Measurements from ENCODE around the gene MYLK4.

Gene MYLK4

DNA sequence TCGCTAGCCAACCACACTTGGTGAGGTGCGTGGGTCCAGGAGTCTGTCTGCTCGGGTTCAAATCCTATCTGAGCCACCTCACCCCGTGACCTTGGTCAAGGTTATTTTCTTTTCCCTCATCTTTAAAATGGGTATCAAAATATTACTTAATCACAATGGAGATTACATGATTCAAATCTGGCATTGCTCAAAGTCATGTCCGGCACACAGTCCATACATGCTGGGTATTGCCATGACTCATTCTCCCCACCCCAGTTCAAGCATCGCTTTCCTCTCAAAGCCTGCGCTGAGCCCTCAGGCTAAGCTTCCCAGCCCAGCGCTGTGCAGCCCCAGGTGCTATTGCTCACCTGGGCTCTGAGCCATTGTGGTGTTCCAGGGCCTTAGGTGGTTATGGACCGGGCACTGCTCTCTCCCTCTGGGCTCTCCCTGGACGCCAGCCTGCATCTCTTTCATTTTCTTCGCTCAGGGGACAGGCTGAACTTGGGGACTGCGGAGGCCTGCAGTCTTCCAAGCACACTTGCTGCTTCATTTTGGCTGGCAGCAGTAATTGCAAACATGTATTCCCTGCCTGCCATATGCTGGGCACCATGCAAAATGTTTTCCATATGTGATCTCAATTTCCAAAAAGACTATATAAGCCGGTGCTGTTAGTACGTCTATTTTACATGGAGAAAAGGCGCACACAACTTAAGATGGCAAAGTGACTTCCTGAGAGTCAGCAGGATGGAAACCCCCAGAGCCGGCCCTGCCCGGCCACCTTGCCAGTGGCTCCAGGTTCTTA, 41.8 kb upstream of the MYLK4 start:
- no peaks in the 10 kb centered on the region for H3K9me3 ChIP-seq (ENCODE audit: control insufficient read depth, insufficient read depth, low read length)
- peaks cover 13% of the 10 kb centered on the region for H3F3A ChIP-seq (ENCODE audit: control insufficient read depth, insufficient read depth)
- H3K79me2 ChIP-seq (ENCODE audit: control insufficient read depth, low read length): peaks cover 5% of the 10 kb centered on the region; the same call in 1 of the 2 replicates
- H3K4me1 ChIP-seq (ENCODE audit: control insufficient read depth, low read length): peaks cover 24% of the 10 kb centered on the region
- no peaks in the 10 kb centered on the region for H3K27me3 ChIP-seq (ENCODE audit: control insufficient read depth, low read length)
- no peak overlapping the region for H3K27ac ChIP-seq (ENCODE audit: low read depth, low read length)
- H3K36me3 ChIP-seq (ENCODE audit: control insufficient read depth, low read length): peaks cover 13% of the 10 kb centered on the region
- TF ChIP-seq CTCF (IDR thresholded peaks at IDR 0.05; ENCODE audit: low read depth, low read length, poor library complexity, severe bottlenecking): no peak
- TF ChIP-seq EZH2phosphoT487 (IDR thresholded peaks at IDR 0.05; ENCODE audit: borderline replicate concordance, low read length): no peak
- H3K4me2 ChIP-seq (ENCODE audit: low read length): no peak overlapping the region
- no peaks in the 10 kb centered on the region for H3K9me2 ChIP-seq (replicated peaks; ENCODE audit: control insufficient read depth, low read length)
- H3K4me3 ChIP-seq (ENCODE audit: low read length): no peak overlapping the region
- H4K20me1 ChIP-seq (ENCODE audit: control insufficient read depth, insufficient read depth, low read depth, low read length): 0 out of 2 replicates have a peak, but pooled peaks cover 3% of the 10 kb centered on the region

GRCh38 chr6:2791450-2791974, 40.8 kb upstream of the MYLK4 start:
- H3K9me2 ChIP-seq (replicated peaks; ENCODE audit: control insufficient read depth, low read length): no peaks in the 10 kb centered on the region
- TF ChIP-seq CTCF (IDR thresholded peaks at IDR 0.05; ENCODE audit: low read depth, low read length, poor library complexity, severe bottlenecking) (no peak), EZH2phosphoT487 (IDR thresholded peaks at IDR 0.05; ENCODE audit: borderline replicate concordance, low read length) (no peak)
- peaks cover 13% of the 10 kb centered on the region for H3F3A ChIP-seq (ENCODE audit: control insufficient read depth, insufficient read depth)
- no peaks in the 10 kb centered on the region for H3K9me3 ChIP-seq (ENCODE audit: control insufficient read depth, insufficient read depth, low read length)
- no peak overlapping the region for H3K4me2 ChIP-seq (ENCODE audit: low read length)
- H3K27ac ChIP-seq (ENCODE audit: low read depth, low read length): no peak overlapping the region
- no peaks in the 10 kb centered on the region for H3K27me3 ChIP-seq (ENCODE audit: control insufficient read depth, low read length)
- H4K20me1 ChIP-seq (ENCODE audit: control insufficient read depth, insufficient read depth, low read depth, low read length): 0 out of 2 replicates have a peak, but pooled peaks cover 4% of the 10 kb centered on the region
- H3K4me1 ChIP-seq (ENCODE audit: control insufficient read depth, low read length): peaks cover 14% of the 10 kb centered on the region
- H3K79me2 ChIP-seq (ENCODE audit: control insufficient read depth, low read length): peaks cover 6% of the 10 kb centered on the region
- no peak overlapping the region for H3K4me3 ChIP-seq (ENCODE audit: low read length)
- peaks cover 15% of the 10 kb centered on the region for H3K36me3 ChIP-seq (ENCODE audit: control insufficient read depth, low read length)

DNA sequence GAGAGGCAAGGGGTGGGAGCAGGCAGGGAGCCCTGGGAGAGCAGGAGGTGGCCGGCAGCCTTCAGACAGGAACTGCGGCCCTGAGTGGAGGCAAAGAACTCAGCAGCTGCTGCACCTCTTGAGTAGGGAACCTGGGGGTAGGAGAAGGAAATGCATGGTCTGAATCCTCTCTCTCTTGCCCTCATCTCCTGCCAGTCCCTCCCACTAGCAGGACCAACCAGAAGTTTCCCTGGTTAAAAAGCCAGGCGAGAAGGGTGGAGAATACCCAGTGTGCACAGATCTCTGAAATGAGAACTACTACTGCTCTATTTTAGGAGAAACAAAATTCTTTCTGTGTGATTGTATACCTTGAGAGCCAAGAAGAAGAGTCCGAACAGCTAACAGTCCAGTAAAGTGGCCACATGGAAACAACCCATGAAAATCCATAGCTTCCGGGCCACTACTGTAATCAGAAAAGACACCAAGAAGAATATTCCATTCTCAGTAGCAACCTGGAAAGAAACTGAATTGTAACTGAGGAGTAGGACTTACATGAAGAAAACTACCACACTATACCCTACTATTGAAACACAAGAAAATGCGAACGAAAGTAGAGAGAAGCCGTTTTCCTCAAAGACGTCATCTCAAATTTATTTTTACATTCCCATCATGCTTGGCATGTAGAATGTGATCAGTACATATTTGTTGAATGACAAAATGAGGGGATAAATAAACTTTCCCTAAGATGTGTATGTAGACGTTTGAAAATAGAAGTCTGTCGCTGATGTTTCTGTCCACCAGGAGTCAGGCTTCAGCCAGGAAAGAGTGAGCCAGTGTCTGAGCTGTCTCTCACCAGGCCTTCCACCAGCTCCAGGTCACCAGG, 40.1 kb upstream of the MYLK4 start:
- Histone ChIP-seq H3K4me1 (ENCODE audit: control insufficient read depth, low read length) (peaks cover 14% of the 10 kb centered on the region), H3K27ac (ENCODE audit: low read depth, low read length) (no peak overlapping the region), H3K27me3 (ENCODE audit: control insufficient read depth, low read length) (no peaks in the 10 kb centered on the region), H3K36me3 (ENCODE audit: control insufficient read depth, low read length) (peaks cover 22% of the 10 kb centered on the region), H3K4me2 (ENCODE audit: low read length) (no peak overlapping the region), H3K9me2 (replicated peaks; ENCODE audit: control insufficient read depth, low read length) (no peaks in the 10 kb centered on the region), H3F3A (ENCODE audit: control insufficient read depth, insufficient read depth) (peaks cover 13% of the 10 kb centered on the region), H3K79me2 (ENCODE audit: control insufficient read depth, low read length) (peaks cover 12% of the 10 kb centered on the region), H3K4me3 (ENCODE audit: low read length) (no peak overlapping the region), H3K9me3 (ENCODE audit: control insufficient read depth, insufficient read depth, low read length) (no peaks in the 10 kb centered on the region), H4K20me1 (ENCODE audit: control insufficient read depth, insufficient read depth, low read depth, low read length) (peaks cover 10% of the 10 kb centered on the region; the same call in 1 of the 2 replicates)
- peak; percentile 81 for TF ChIP-seq CTCF (IDR thresholded peaks at IDR 0.05; ENCODE audit: low read depth, low read length, poor library complexity, severe bottlenecking)
- no peak for TF ChIP-seq EZH2phosphoT487 (IDR thresholded peaks at IDR 0.05; ENCODE audit: borderline replicate concordance, low read length)
